Esophagus squamous epithelium (tissue), 4 donors: Measurements from ENCODE around the gene GPR68.

Experiments used
- POLR2A ChIP-seq, 4 donors: fragments of 450-650 bp; IDR thresholded peaks; one replicate each; pipeline ENCODE4 v1.6.1; 2017; ENCODE audit warnings: antibody characterized with exemption in 4 of 4, mild to moderate bottlenecking in 4 of 4, moderate library complexity in 3 of 4
- TF ChIP-seq, protein P1 (sequence below), 6 experiments: fragments of 450-650 bp in 4 of 6; fragments of 200-600 bp in 2 of 6; sonication (generic) in 2 of 6; IDR thresholded peaks; one replicate each; pipeline ENCODE4 v1.5.1; 2016 to 2019; ENCODE audit warnings: antibody characterized with exemption in 6 of 6, mild to moderate bottlenecking in 4 of 6, moderate library complexity in 4 of 6

DNA sequence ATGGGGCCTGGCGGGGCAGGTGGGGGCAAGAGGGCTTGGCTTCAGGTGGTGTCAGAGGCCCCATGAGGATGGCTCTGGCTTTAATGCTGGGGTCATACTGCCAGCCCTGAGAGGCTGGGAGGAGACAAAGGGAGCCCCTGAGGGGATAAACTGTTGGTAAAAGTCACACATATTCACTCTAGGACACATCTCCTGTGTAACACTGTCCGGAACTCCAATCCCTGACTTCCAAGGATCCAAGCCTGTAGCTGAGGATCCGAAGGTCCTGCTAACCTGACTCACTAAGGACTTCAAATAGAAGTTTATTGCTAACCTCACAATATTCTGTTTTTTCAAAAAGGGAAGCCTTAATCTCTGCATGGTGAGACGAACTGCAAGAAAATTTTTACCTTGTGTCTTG lies 39.2 kb upstream of the GPR68 start:
- TF ChIP-seq, protein P1, sequence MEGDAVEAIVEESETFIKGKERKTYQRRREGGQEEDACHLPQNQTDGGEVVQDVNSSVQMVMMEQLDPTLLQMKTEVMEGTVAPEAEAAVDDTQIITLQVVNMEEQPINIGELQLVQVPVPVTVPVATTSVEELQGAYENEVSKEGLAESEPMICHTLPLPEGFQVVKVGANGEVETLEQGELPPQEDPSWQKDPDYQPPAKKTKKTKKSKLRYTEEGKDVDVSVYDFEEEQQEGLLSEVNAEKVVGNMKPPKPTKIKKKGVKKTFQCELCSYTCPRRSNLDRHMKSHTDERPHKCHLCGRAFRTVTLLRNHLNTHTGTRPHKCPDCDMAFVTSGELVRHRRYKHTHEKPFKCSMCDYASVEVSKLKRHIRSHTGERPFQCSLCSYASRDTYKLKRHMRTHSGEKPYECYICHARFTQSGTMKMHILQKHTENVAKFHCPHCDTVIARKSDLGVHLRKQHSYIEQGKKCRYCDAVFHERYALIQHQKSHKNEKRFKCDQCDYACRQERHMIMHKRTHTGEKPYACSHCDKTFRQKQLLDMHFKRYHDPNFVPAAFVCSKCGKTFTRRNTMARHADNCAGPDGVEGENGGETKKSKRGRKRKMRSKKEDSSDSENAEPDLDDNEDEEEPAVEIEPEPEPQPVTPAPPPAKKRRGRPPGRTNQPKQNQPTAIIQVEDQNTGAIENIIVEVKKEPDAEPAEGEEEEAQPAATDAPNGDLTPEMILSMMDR (IDR thresholded peaks at IDR 0.05), result no peak
- TF ChIP-seq POLR2A (IDR thresholded peaks at IDR 0.05), result no peak
